Measurements from ENCODE around the gene TAF1C.

Gene TAF1C

GRCh38 chr16:84182104-84182503, 4.8 kb downstream of the TAF1C start:
- DNase-seq = no peak

- no peak for DNase-seq
Observed at GRCh38 chr16:84181144-84181915, 5.5 kb downstream of the TAF1C start.

GRCh38 chr16:84180519-84181140, 6.2 kb downstream of the TAF1C start:
- no peak for DNase-seq

- no peak for DNase-seq
Observed at GRCh38 chr16:84179612-84180320, 7.1 kb downstream of the TAF1C start.

GRCh38 chr16:84178892-84179611, 7.8 kb downstream of the TAF1C start:
- no peak for DNase-seq

GRCh38 chr16:84178146-84178765, 8.6 kb downstream of the TAF1C start:
- DNase-seq = no peak

GRCh38 chr16:84177741-84178073, 9.2 kb downstream of the TAF1C start:
- DNase-seq = no peak

GRCh38 chr16:84176192-84177053, 10.4 kb downstream of the TAF1C start:
- DNase-seq = no peak

GRCh38 chr16:84175350-84176081, 11.3 kb downstream of the TAF1C start:
- peak in 2 of 4 experiments; percentile 39 to 54 for DNase-seq

GRCh38 chr16:84174396-84174795, 12.5 kb downstream of the TAF1C start:
- DNase-seq = no peak

GRCh38 chr16:84169765-84170310, 17.0 kb downstream of the TAF1C start:
- DNase-seq = no peak

GRCh38 chr16:84166796-84167695, 19.8 kb downstream of the TAF1C start:
- no peak for DNase-seq

- DNase-seq = no peak
Observed at GRCh38 chr16:84165746-84166145, 21.1 kb downstream of the TAF1C start.

- no peak for DNase-seq
Observed at GRCh38 chr16:84161801-84162200, 25.1 kb downstream of the TAF1C start.

GRCh38 chr16:84161037-84161436, 25.8 kb downstream of the TAF1C start:
- DNase-seq = no peak

GRCh38 chr16:84159800-84160199, 27.1 kb downstream of the TAF1C start:
- DNase-seq = no peak

GRCh38 chr16:84159007-84159406, 27.9 kb downstream of the TAF1C start:
- DNase-seq = no peak

- DNase-seq = no peak
Observed at GRCh38 chr16:84156342-84156784, 30.5 kb downstream of the TAF1C start.

GRCh38 chr16:84155771-84156170, 31.1 kb downstream of the TAF1C start:
- DNase-seq = no peak

GRCh38 chr16:84155226-84155625, 31.6 kb downstream of the TAF1C start:
- no peak for DNase-seq
